ENCODE measurements around the gene CDC42EP4.

- TF ChIP-seq CTCF (IDR thresholded peaks at IDR 0.05) (peak in 1 of 6 experiments; percentile 6), POLR2A (IDR thresholded peaks at IDR 0.05) (no peak)
Observed at GRCh38 chr17:73289549-73290254, 22.1 kb downstream of the CDC42EP4 start.
